Testis (tissue), 2 donors: ENCODE data around the gene MRGPRE.

Source experiments
- CTCF ChIP-seq, 3 experiments: fragments of 450-650 bp in 2 of 3; fragments of 200-600 bp in 1 of 3; sonication (generic) in 1 of 3; IDR thresholded peaks; one replicate each; pipeline ENCODE4 v1.5.1; 2016 to 2019; ENCODE audit warnings: antibody characterized with exemption in 3 of 3, mild to moderate bottlenecking in 2 of 3, moderate library complexity in 1 of 3
- POLR2A ChIP-seq: fragments of 450-650 bp; IDR thresholded peaks from one replicate; pipeline ENCODE4 v1.6.1; 2017; ENCODE audit warnings: antibody characterized with exemption, mild to moderate bottlenecking, moderate library complexity

DNA sequence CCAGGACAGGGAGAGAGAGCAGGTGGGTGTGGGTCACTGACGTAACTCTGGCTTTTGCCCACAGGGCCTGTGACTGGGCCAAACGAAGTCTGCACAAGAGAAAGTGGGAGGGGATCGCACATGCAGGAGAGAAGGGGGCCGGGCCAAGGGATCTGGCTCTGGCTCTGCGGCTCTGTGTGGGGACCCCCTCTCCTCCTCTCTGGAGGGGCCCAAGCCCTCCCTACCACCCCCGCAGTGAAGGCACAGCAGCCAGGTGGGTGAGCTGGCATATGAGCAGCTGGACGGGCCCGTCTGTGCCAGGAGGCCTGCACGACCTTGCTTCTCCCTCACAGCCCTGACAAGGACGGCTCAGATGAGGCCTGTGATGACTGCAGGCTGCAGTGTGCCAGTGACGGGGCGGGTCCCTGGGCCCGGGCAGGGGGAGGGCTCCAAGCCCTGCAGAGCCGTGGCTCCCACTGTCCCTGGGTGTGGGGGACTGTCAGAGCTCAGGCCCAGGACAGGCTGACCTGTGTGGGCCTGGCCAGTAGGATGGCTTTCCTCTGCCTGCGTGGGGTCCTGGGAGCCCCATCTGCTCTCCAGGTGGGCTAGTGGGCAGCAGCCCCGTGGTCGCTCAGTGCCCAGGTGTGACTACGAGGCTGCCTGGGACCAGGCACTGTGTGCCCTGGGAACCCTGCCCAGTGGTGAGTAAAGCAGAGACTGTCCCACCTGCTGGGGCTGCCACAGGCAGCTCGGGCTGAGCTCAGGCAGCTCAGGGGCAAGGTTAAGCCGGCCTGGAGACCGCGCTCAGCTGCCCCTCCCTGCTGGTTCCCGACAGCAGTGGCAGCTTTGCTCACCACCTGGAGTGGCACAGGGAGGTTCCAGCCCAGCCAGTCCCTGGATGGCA is 35.8 kb downstream of the MRGPRE start:
- TF ChIP-seq CTCF (IDR thresholded peaks at IDR 0.05) (no peak), POLR2A (no peak)
